Astrocyte (in vitro differentiated cells and primary cell): Measurements from ENCODE around the gene ENO2. TPM values are rescaled to one million over a fixed set of nuclear protein-coding genes. Genes with fewer than 3 reads are reported as not detected.
"Not testable (repeated sequence)": the region's sequence is repeated elsewhere in the genome, so short reads cannot be mapped to it uniquely, and the experiment has no call there.

Experiments used
- DNase-seq: peaks from one replicate; pipeline ENCODE4 v3.0.0-alpha.2; 2010; ENCODE audit warnings: low read depth
- FAIRE-seq: peaks from 2 replicates; lab custom pipeline; 2011; peaks lifted over from hg19 to GRCh38; lab: Jason Lieb, UNC
- H2AFZ ChIP-seq: 2 replicates; pipeline ENCODE4 v1.6.0; 2012; ENCODE audit warnings: low read depth, low read length, inconsistent platforms
- H3K27ac ChIP-seq: 2 replicates; pipeline ENCODE4 v1.5.1; 2011; ENCODE audit warnings: low read depth, low read length, inconsistent platforms
- H3K27me3 ChIP-seq: 2 replicates; pipeline ENCODE4 v1.6.0; 2011; ENCODE audit warnings: low read length, inconsistent platforms; ENCODE audit not compliant: insufficient read depth
- H3K36me3 ChIP-seq: 2 replicates; pipeline ENCODE4 v1.5.1; 2011; ENCODE audit warnings: low read length, inconsistent platforms; ENCODE audit not compliant: insufficient read depth
- H3K4me1 ChIP-seq: 2 replicates; pipeline ENCODE4 v1.5.1; 2011; ENCODE audit warnings: low read length, inconsistent platforms; ENCODE audit not compliant: insufficient read depth
- H3K4me2 ChIP-seq: 2 replicates; pipeline ENCODE4 v1.6.0; 2012; ENCODE audit warnings: low read length, inconsistent platforms
- H3K4me3 ChIP-seq: 2 replicates; pipeline ENCODE4 v1.5.1; 2011; ENCODE audit warnings: low read depth, mild to moderate bottlenecking, low read length, inconsistent platforms; ENCODE audit not compliant: insufficient read depth
- H3K79me2 ChIP-seq: 2 replicates; pipeline ENCODE4 v1.6.0; 2012; ENCODE audit warnings: mild to moderate bottlenecking, low read length, inconsistent platforms; ENCODE audit not compliant: insufficient read depth
- H3K9ac ChIP-seq: 2 replicates; pipeline ENCODE4 v1.6.0; 2012; ENCODE audit warnings: mild to moderate bottlenecking, low read length, inconsistent platforms
- H3K9me3 ChIP-seq: 2 replicates; pipeline ENCODE4 v1.5.1; 2012; ENCODE audit warnings: low read depth, mild to moderate bottlenecking, low read length, inconsistent platforms; ENCODE audit not compliant: insufficient read depth
- H4K20me1 ChIP-seq: 2 replicates; pipeline ENCODE4 v1.6.0; 2012; ENCODE audit warnings: low read length, inconsistent platforms; ENCODE audit not compliant: insufficient read depth
- H3K27ac Mint-ChIP-seq: one replicate; pipeline ENCODE4 v1.8.0; 2021; ENCODE audit warnings: mild to moderate bottlenecking, mixed read lengths; ENCODE audit not compliant: unreplicated experiment
- H3K27me3 Mint-ChIP-seq: one replicate; pipeline ENCODE4 v1.8.0; 2021; ENCODE audit warnings: low read depth, mixed read lengths; ENCODE audit not compliant: unreplicated experiment
- H3K36me3 Mint-ChIP-seq: one replicate; pipeline ENCODE4 v1.8.0; 2021; ENCODE audit warnings: low read depth, mixed read lengths; ENCODE audit not compliant: unreplicated experiment
- H3K4me1 Mint-ChIP-seq: one replicate; pipeline ENCODE4 v1.8.0; 2021; ENCODE audit warnings: low read depth, mixed read lengths; ENCODE audit not compliant: unreplicated experiment
- H3K4me3 Mint-ChIP-seq: one replicate; pipeline ENCODE4 v1.8.0; 2021; ENCODE audit warnings: mild to moderate bottlenecking, moderate library complexity, mixed read lengths; ENCODE audit not compliant: unreplicated experiment
- H3K9me3 Mint-ChIP-seq: one replicate; pipeline ENCODE4 v1.8.0; 2021; ENCODE audit warnings: mild to moderate bottlenecking, mixed read lengths; ENCODE audit not compliant: unreplicated experiment
- EZH2 ChIP-seq: IDR thresholded peaks from 2 replicates; pipeline ENCODE4 v1.6.1; 2012; ENCODE audit warnings: mild to moderate bottlenecking, low read length, inconsistent platforms; ENCODE audit not compliant: insufficient read depth
- total RNA-seq: library from RNA; stranded (reverse); gene quantifications from 2 replicates; pipeline ENCODE4 v1.2.1, GENCODE V29; 2021
- TF ChIP-seq, protein P1 (sequence below): IDR thresholded peaks from 2 replicates; pipeline ENCODE4 v1.5.1; 2011; ENCODE audit warnings: low read depth, mild to moderate bottlenecking, inconsistent platforms, low read length, moderate library complexity; ENCODE audit not compliant: insufficient read depth

The ENO2 gene
- total RNA-seq, 1 donor from 2014 or later = 46.4 TPM

DNA sequence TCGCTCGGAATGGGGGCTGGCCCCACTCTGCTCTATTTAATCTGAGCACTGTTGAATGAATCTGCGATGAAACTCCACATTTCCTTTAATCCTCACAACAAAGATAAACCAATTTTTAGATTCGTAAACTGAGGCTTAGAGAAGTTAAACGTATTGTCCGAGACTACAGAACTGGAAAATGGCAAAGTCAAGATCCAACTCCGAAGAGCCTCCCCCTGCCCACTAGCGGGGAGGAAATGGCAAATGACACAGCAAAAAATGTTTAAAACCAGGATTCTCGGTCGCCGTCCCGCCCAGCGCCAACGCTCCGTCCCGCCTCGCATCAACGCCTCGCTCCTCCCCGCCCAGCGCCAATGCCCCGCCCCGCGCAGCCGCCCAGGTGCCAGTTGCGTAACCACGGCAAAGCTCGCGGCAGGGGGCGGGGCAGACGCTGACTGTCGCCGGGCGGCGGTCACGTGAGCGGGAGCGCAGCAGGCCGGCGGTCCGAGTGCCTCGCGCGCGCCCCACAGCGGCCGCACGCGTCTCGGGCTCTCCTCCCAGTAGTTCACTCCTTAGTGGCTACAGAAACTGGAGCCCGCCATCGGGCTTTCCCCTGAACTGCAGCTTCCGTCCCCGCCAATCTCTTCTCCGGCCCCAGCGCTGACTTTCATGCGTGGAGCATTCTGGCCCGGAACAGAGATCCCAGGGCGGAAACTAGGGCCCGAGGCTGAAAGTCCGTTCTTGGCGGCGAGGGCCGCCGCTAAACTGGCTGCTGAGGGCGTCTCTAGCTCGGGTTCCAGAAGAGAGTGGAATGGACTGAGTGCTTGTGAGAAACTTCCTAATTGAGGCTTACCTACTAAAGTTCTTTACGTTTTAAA is 23.4 kb upstream of the ENO2 start:
- peak; percentile 80 for DNase-seq

DNA sequence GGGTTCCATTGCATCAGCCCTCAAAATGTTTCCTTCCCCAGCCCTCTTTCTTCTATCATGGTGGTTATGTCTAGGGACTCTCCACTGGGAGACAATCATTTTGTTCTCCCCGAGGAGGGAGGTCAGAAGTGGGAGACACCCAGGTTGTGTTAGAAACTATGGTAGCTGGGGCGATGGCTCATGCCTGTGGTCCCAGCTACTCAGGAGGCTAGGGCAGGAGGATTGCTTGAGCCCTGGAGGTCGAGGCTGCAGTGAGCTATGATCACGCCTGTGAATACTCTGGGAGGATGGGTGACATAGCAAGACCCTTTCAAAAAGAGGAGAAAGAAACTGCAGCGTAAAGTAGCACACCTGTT is 22.8 kb upstream of the ENO2 start:
- DNase-seq = no peak
- H3K79me2 ChIP-seq = no peaks in the 10 kb centered on the region
- TF ChIP-seq, protein P1, sequence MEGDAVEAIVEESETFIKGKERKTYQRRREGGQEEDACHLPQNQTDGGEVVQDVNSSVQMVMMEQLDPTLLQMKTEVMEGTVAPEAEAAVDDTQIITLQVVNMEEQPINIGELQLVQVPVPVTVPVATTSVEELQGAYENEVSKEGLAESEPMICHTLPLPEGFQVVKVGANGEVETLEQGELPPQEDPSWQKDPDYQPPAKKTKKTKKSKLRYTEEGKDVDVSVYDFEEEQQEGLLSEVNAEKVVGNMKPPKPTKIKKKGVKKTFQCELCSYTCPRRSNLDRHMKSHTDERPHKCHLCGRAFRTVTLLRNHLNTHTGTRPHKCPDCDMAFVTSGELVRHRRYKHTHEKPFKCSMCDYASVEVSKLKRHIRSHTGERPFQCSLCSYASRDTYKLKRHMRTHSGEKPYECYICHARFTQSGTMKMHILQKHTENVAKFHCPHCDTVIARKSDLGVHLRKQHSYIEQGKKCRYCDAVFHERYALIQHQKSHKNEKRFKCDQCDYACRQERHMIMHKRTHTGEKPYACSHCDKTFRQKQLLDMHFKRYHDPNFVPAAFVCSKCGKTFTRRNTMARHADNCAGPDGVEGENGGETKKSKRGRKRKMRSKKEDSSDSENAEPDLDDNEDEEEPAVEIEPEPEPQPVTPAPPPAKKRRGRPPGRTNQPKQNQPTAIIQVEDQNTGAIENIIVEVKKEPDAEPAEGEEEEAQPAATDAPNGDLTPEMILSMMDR = no peak
- TF ChIP-seq EZH2 = no peak
- FAIRE-seq = no peak
- H4K20me1 ChIP-seq = no peaks in the 10 kb centered on the region
- Mint-ChIP-seq H3K4me1 (no peaks in the 10 kb centered on the region), H3K27ac (peak overlapping the region; percentile 30), H3K9me3 (no peaks in the 10 kb centered on the region), H3K27me3 (no peaks in the 10 kb centered on the region), H3K36me3 (peaks cover 7% of the 10 kb centered on the region), H3K4me3 (peak overlapping the region; percentile 71)
- peak overlapping the region; percentile 44 for H3K27ac ChIP-seq
- H3K9me3 ChIP-seq = no peaks in the 10 kb centered on the region
- H3K4me1 ChIP-seq = peaks cover 12% of the 10 kb centered on the region
- H3K36me3 ChIP-seq = no peaks in the 10 kb centered on the region
- peak overlapping the region; percentile 78 for H2AFZ ChIP-seq
- H3K27me3 ChIP-seq = no peaks in the 10 kb centered on the region
- H3K4me2 ChIP-seq = peak overlapping the region; percentile 87
- peak overlapping the region; percentile 60 for H3K4me3 ChIP-seq
- peak overlapping the region; percentile 82 for H3K9ac ChIP-seq

More for the DNA sequence above, 23.4 kb upstream of the ENO2 start:
- Histone ChIP-seq H3K9ac (peak overlapping the region; percentile 82), H3K36me3 (no peaks in the 10 kb centered on the region), H3K9me3 (no peaks in the 10 kb centered on the region), H2AFZ (peak overlapping the region; percentile 78), H3K4me3 (peak overlapping the region; percentile 60), H3K79me2 (no peaks in the 10 kb centered on the region), H3K27ac (peak overlapping the region; percentile 91), H3K4me1 (peaks cover 12% of the 10 kb centered on the region), H3K4me2 (peak overlapping the region; percentile 87), H4K20me1 (no peaks in the 10 kb centered on the region), H3K27me3 (no peaks in the 10 kb centered on the region)
- H3K27me3 Mint-ChIP-seq = no peaks in the 10 kb centered on the region
- H3K4me1 Mint-ChIP-seq = peaks cover 2% of the 10 kb centered on the region
- H3K9me3 Mint-ChIP-seq = no peaks in the 10 kb centered on the region
- peak; percentile 43 for FAIRE-seq
- no peak for TF ChIP-seq EZH2
- TF ChIP-seq, protein P1 = peak; percentile 38
- peak overlapping the region; percentile 72 for H3K4me3 Mint-ChIP-seq
- peaks cover 7% of the 10 kb centered on the region for H3K36me3 Mint-ChIP-seq
- peak overlapping the region; percentile 97 for H3K27ac Mint-ChIP-seq

DNA sequence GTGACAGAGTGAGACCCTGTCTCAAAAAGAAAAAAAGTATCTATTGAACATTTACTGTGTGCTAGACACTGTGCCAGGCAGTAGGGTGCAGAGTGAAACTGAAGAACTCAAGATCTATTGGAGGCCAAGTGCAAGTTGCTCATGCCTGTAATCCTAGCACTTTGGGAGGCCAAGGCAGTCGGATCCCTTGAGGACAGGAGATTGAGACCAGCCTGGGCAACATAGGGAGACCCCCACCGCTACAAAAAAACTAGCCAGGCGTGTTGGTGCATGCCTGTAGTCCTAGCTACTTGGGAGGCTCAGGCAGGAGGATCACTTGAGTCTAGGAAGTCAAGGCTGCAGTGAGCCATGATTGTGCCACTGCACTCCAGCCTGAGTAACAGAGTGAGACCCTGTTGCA is 21.7 kb upstream of the ENO2 start:
- FAIRE-seq, H3K4me3 ChIP-seq, H3K36me3 ChIP-seq, H3K9me3 ChIP-seq, H3K4me3 Mint-ChIP-seq, H2AFZ ChIP-seq, H3K36me3 Mint-ChIP-seq, H3K27ac ChIP-seq, DNase-seq, H3K4me1 Mint-ChIP-seq, H3K27me3 ChIP-seq, H4K20me1 ChIP-seq, H3K79me2 ChIP-seq, H3K27me3 Mint-ChIP-seq, H3K27ac Mint-ChIP-seq, H3K9ac ChIP-seq, H3K9me3 Mint-ChIP-seq, H3K4me2 ChIP-seq: not testable (repeated sequence)
- H3K4me1 ChIP-seq = peaks cover 12% of the 10 kb centered on the region
